ENCODE measurements around the gene HDAC8.

Gene HDAC8

DNA sequence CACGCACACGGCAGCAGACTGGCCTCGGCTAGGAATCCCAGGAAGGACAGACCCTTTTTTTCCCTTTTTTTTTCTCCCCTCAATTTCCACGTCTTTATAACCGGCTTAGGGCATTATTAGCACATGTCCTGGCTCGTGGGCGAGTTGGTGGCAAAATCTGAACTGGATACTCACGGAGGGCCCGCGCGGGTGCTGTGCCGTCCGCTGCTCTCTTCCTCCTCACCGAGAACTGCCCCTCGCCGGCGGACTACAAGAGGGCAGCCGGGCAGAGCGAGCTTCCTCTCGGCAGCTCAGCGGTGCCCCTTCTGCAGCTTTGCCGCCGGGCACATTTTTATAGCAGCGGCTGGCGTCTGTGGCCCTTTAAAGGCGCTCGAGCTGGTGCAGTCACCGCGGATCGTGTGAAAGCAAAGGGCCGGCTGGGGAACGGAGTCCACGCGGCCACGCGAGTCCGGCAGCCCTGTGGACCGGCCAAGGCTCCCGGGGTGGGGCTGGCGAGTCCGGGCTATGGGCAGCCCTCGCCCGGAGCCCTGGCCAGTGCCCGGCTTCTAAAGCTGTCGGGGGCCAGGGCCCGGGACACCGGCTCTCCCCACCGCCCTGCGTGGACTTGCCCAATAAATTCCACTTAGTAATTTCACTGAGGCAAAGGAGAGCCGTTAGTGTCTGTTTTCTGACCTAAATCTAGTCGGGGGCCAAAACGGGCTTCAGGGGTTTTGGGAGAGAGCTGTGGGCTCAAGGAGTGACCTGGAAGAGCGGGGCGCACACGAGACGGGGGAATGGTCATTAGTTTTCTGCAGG is 265.6 kb downstream of the HDAC8 start:
- WGBS, 2 experiments (ENCODE audit: insufficient coverage in 2 of 2) = 0 to 1% methylated on average over 18 to 22 of the region's 56 CpGs
- Histone ChIP-seq H3K9me3 (ENCODE audit: control insufficient read depth, low read length) (no peaks in the 10 kb centered on the region), H3K36me3 (ENCODE audit: control insufficient read depth, insufficient read depth, low read length) (no peaks in the 10 kb centered on the region), H3K4me3 (ENCODE audit: extremely low read depth, insufficient read depth, low read length, poor library complexity, severe bottlenecking) (peak overlapping the region; percentile 25), H3K4me1 (ENCODE audit: control insufficient read depth, insufficient read depth, low read length, poor library complexity, severe bottlenecking) (no peaks in the 10 kb centered on the region), H3K27ac (ENCODE audit: low read depth, low read length, severe bottlenecking) (no peak overlapping the region)

DNA sequence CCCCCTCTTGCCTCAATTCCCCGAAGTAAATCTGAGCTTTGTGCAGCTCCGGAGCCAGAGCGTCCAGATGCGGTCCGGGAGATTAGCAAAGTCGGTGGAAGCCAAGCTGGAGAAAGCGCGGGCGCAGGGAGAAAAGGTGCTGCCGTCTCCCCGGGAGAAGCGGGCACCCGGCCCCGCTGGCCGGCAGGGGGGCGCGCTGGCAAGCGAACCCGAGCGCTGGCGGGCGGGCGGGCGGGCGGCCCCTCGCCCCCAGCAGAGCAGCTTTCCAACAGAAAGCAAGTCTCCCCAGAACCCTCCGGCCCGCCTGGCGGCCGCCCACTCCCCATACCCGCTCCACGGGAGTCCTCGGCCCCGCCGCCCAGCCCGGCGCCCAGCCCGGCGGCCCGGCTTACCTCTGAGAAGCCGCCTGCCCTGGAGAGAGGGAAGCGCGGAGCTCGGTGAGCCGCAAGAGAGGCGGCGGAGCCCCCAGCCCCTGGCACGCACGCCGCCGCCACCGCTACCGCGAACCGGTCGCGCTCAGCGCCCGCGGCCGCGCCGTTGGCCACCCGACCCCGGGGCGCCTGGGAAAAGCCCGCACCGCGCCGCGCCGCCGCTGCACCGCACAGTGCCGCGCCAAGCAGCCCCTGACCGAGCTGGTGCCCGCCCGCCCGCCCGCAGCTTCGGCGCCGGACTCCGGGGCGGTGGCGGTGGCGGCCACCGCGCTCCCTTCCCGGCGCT is 266.4 kb downstream of the HDAC8 start:
- Histone ChIP-seq H3K36me3 (ENCODE audit: control insufficient read depth, insufficient read depth, low read length) (no peaks in the 10 kb centered on the region), H3K27ac (ENCODE audit: low read depth, low read length, severe bottlenecking) (no peak overlapping the region), H3K4me1 (ENCODE audit: control insufficient read depth, insufficient read depth, low read length, poor library complexity, severe bottlenecking) (no peaks in the 10 kb centered on the region), H3K4me3 (ENCODE audit: extremely low read depth, insufficient read depth, low read length, poor library complexity, severe bottlenecking) (peak overlapping the region; percentile 26), H3K9me3 (ENCODE audit: control insufficient read depth, low read length) (no peaks in the 10 kb centered on the region)
- whole genome bisulfite sequencing, 2 experiments (ENCODE audit: insufficient coverage in 2 of 2) = 0% methylated on average over 3 to 6 of the region's 92 CpGs

DNA sequence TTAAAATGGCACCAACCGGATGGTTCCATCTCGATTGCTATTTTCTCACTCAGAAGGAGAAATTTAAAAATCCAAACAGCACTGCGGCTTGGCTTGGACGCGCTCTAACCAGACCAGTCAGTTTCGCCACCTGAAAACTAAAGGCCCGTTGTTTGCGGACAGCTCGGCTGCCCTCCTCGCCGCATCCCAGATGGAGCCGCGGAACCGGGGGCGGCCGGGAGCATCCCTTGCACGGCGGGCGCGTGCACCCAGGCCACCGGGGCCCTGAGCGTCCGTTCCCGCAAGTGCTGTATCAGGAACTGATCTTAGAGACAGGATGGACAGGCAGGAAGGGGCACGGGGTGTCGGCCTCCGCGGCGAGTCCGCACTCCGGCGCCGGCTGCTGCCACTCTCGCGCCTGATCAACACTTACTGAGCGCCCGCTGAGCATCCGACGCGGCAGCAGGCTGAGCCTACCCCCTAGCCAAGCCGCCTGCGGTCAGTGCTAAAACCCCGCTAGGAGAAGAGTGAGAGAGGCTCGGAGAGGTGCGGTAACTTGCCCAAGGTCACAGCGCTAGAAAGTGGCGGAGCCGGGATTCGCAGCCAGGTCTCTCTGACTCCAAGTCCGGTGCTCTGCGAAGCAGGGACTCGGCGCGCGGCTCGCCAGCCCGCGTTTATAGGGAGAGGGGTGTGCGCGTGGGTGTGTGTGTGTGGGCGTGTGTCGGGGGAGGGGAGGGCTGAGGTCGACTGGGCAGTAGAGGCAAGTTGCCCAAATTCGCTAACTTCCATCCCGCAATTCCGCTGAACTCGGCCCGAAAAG is 267.2 kb downstream of the HDAC8 start, which contains the start of gene CITED1:
Gene CITED1, minus strand, starts transcription at position 629 of the 799 bp plus-strand sequence. CDS start 3,045 bp downstream, outside the sequence.
- Histone ChIP-seq H3K4me3 (ENCODE audit: extremely low read depth, insufficient read depth, low read length, poor library complexity, severe bottlenecking) (peak within 1 kb of the TSS; percentile 26), H3K4me1 (ENCODE audit: control insufficient read depth, insufficient read depth, low read length, poor library complexity, severe bottlenecking) (no peaks in the 10 kb centered on the region), H3K27ac (ENCODE audit: low read depth, low read length, severe bottlenecking) (no peak within 1 kb of the TSS), H3K9me3 (ENCODE audit: control insufficient read depth, low read length) (no peaks in the 10 kb centered on the region), H3K36me3 (ENCODE audit: control insufficient read depth, insufficient read depth, low read length) (no peaks in the 10 kb centered on the region)
- WGBS, 2 experiments (ENCODE audit: insufficient coverage in 2 of 2) = 1% methylated on average over 14 to 19 of the region's 68 CpGs

DNA sequence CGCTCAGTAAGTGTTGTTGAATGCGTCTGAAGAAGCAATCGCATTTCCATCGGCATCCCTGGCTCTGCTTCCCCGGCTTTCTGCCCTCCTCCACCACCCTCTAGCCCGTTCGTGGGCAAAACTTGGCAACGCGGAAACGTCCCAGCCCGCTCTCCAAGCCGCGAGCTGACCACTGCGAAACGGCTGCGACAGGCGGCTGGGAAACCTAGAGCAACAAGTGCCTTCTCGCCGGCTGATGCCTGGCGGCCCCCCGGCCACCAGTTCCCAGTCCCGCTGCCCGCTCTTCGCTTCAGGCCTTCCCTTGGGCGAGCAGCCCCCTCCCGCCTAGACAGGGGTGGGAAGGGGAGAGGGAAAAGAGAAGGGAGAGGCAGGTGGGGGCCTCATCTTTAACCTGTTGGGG is 267.8 kb downstream of the HDAC8 start:
- no peaks in the 10 kb centered on the region for H3K4me1 ChIP-seq (ENCODE audit: control insufficient read depth, insufficient read depth, low read length, poor library complexity, severe bottlenecking)
- WGBS, 2 experiments (ENCODE audit: insufficient coverage in 2 of 2) = 0% methylated on average over 8 of the region's 26 CpGs; no CpG with 5 or more reads in 1 of the 2 experiments
- H3K36me3 ChIP-seq (ENCODE audit: control insufficient read depth, insufficient read depth, low read length) = no peaks in the 10 kb centered on the region
- H3K4me3 ChIP-seq (ENCODE audit: extremely low read depth, insufficient read depth, low read length, poor library complexity, severe bottlenecking) = peak overlapping the region; percentile 26
- no peaks in the 10 kb centered on the region for H3K9me3 ChIP-seq (ENCODE audit: control insufficient read depth, low read length)
- H3K27ac ChIP-seq (ENCODE audit: low read depth, low read length, severe bottlenecking) = no peak overlapping the region

DNA sequence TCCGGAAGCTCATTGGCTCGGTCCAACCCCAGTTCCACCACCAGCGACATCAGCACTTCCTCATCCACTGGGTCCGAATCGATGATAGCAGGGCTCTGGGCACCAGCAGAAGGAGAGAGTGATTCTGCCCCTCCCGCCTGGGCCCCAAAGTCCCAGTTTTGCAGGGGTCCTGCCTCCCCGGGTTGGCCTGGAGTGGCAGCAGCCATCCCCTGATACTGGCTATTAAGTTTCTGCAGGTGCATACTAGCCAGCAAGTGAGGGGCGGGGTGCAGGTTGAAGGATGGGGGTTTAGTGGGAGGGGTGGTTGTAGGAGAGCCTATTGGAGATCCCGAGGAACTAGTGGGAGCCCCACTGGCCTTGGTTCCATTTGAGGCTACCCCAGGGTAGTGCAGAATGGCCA is 270.9 kb downstream of the HDAC8 start:
- Histone ChIP-seq H3K4me3 (ENCODE audit: extremely low read depth, insufficient read depth, low read length, poor library complexity, severe bottlenecking) (no peak overlapping the region), H3K36me3 (ENCODE audit: control insufficient read depth, insufficient read depth, low read length) (no peaks in the 10 kb centered on the region), H3K4me1 (ENCODE audit: control insufficient read depth, insufficient read depth, low read length, poor library complexity, severe bottlenecking) (no peaks in the 10 kb centered on the region), H3K27ac (ENCODE audit: low read depth, low read length, severe bottlenecking) (no peak overlapping the region), H3K9me3 (ENCODE audit: control insufficient read depth, low read length) (no peaks in the 10 kb centered on the region)
- 93 to 98% methylated on average over 5 to 7 of the region's 9 CpGs for WGBS, 2 experiments (ENCODE audit: insufficient coverage in 2 of 2)

DNA sequence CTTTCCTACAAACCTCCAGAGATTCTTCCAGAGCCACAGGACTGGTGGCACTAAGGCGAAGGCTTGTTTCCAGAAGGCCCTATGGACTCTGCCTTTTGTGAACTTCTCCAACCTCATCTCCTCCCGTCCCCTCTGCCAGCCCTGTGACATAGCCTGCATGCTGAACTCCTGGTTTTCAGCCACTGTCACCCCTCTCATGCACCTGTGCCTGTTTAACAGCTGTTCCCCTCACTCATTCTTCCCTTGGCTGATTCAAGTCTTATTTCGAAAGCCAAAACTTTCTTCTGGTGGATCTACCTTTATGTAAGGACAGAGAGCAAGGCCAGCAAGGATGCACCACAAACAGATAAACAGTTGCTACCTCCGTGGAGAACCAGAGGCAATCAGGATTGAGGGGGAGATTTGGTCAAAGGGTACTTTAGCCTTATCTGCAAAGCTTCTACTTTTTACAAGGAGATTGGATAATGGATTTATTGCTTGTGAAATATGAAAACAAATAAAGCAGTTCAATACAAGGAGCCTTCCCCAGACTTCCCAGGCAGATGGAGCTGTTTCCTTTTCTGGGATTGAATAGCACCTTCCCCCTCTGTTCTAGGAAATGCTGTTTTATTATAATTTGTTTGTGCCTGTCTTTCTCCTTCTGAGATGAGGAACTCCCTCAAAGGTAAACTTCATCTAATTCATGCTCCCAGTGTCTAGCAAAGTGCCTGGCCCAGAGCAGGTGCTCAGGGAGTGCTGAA is 272.6 kb downstream of the HDAC8 start:
- 71% methylated on average over 2 of the region's 4 CpGs; no CpG with 5 or more reads in 1 of the 2 experiments for WGBS, 2 experiments (ENCODE audit: insufficient coverage in 2 of 2)
- Histone ChIP-seq H3K4me1 (ENCODE audit: control insufficient read depth, insufficient read depth, low read length, poor library complexity, severe bottlenecking) (no peaks in the 10 kb centered on the region), H3K4me3 (ENCODE audit: extremely low read depth, insufficient read depth, low read length, poor library complexity, severe bottlenecking) (no peak overlapping the region), H3K36me3 (ENCODE audit: control insufficient read depth, insufficient read depth, low read length) (no peaks in the 10 kb centered on the region), H3K9me3 (ENCODE audit: control insufficient read depth, low read length) (no peaks in the 10 kb centered on the region), H3K27ac (ENCODE audit: low read depth, low read length, severe bottlenecking) (no peak overlapping the region)

DNA sequence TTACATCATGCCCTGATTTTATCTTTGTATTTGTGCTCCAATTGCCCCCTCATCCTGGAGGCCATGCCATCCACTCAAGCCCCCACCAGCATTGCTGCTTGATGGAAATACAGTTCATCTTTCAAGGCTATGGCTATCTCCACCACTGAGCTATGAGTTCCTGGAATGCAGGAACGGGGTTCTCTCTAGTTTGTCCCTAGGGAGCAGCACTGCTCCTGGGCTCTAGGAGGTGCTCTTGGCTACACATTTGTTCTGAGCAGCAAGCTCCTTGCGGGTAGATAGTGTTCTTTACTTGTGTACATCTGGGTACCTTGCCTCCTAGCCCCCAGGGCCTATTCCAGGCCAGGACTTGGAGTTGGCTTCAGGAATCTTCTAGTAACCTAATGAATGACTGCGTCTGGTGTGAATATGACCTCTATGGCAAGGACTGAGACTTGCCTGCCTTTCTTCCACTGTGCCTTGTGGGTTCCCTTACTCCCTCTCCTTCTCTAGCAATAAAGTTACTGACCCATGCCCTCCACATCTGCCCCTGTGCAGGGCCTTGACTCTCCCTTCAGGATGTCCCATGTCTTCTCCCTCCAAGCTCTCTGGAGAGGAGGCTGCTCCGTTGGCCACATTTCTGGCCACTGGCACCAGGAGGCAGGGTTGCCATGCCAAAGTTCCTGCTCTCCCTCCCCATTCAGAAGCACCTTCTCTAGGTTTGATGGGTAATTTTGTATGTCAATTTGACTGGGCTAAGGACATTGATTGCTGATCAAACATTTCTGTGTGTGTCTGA is 274.5 kb downstream of the HDAC8 start:
- H3K4me1 ChIP-seq (ENCODE audit: control insufficient read depth, insufficient read depth, low read length, poor library complexity, severe bottlenecking) = no peaks in the 10 kb centered on the region
- WGBS, 2 experiments (ENCODE audit: insufficient coverage in 2 of 2) = 11 to 40% methylated on average over 2 of the region's 4 CpGs
- H3K4me3 ChIP-seq (ENCODE audit: extremely low read depth, insufficient read depth, low read length, poor library complexity, severe bottlenecking) = no peak overlapping the region
- H3K36me3 ChIP-seq (ENCODE audit: control insufficient read depth, insufficient read depth, low read length) = no peaks in the 10 kb centered on the region
- H3K27ac ChIP-seq (ENCODE audit: low read depth, low read length, severe bottlenecking) = no peak overlapping the region
- no peaks in the 10 kb centered on the region for H3K9me3 ChIP-seq (ENCODE audit: control insufficient read depth, low read length)

DNA sequence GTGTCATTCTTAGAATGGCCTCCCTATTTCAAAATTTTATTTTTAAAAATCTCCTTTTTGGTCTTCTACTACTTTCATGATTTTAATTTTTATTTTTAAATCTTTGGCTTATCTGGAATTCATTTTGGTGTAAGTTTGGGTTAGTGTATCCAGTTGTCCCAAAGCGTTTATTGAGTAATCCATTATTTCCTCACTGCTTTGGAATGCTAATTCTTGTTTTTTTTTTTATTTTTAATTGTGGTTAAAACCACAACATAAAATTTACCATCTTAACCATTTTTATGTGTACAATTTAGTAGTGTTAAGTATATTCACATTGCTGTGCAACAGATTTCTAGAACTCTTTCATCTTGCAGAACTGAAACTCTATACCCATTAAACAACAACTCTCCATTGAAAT is 275.7 kb downstream of the HDAC8 start:
- no CpG with 5 or more reads among the region's 1 CpG for WGBS, 2 experiments (ENCODE audit: insufficient coverage in 2 of 2)
- H3K27ac ChIP-seq (ENCODE audit: low read depth, low read length, severe bottlenecking) = no peak overlapping the region
- H3K4me1 ChIP-seq (ENCODE audit: control insufficient read depth, insufficient read depth, low read length, poor library complexity, severe bottlenecking) = no peaks in the 10 kb centered on the region
- H3K4me3 ChIP-seq (ENCODE audit: extremely low read depth, insufficient read depth, low read length, poor library complexity, severe bottlenecking) = no peak overlapping the region
- no peaks in the 10 kb centered on the region for H3K36me3 ChIP-seq (ENCODE audit: control insufficient read depth, insufficient read depth, low read length)
- no peaks in the 10 kb centered on the region for H3K9me3 ChIP-seq (ENCODE audit: control insufficient read depth, low read length)

DNA sequence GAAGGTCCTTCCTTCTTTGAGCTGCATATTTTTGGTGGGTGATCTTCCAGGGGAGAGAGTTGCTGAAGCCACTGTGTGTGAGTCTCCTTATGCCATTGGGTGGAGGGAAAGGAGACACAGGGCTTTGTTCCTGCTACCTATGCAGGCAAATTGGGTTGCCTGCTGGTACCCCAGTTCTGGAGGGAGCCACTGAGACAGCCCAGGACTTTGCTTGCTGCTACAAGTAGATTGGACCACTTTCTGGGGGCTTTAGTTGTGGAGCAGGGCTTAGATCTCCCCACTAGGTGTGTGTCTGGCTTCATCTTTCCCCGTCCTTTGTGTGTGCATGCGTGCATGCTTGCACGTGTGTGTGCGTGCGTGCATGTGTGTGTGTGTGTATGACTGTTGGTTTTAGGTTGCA is 276.9 kb downstream of the HDAC8 start:
- 80% methylated on average over 1 of the region's 5 CpGs; no CpG with 5 or more reads in 1 of the 2 experiments for WGBS, 2 experiments (ENCODE audit: insufficient coverage in 2 of 2)

More for the DNA sequence above, 276.9 kb downstream of the HDAC8 start:
- no peak overlapping the region for H3K27ac ChIP-seq (ENCODE audit: low read depth, low read length, severe bottlenecking)
- H3K4me1 ChIP-seq (ENCODE audit: control insufficient read depth, insufficient read depth, low read length, poor library complexity, severe bottlenecking) = no peaks in the 10 kb centered on the region
- no peaks in the 10 kb centered on the region for H3K9me3 ChIP-seq (ENCODE audit: control insufficient read depth, low read length)
- no peak overlapping the region for H3K4me3 ChIP-seq (ENCODE audit: extremely low read depth, insufficient read depth, low read length, poor library complexity, severe bottlenecking)
- no peaks in the 10 kb centered on the region for H3K36me3 ChIP-seq (ENCODE audit: control insufficient read depth, insufficient read depth, low read length)

Data from mesodermal cell (in vitro differentiated cells).